Measurements from ENCODE around the gene LPIN3.

Gene LPIN3

GRCh38 chr20:41358230-41358629 is 17.6 kb downstream of the LPIN3 start:
- Histone ChIP-seq H3K9me3 (ENCODE audit: insufficient read depth, low read depth, low read length) (no peaks in the 10 kb centered on the region), H3K36me3 (ENCODE audit: insufficient read depth, low read length) (no peaks in the 10 kb centered on the region), H2AFZ (ENCODE audit: low read length) (no peak overlapping the region), H3F3A (ENCODE audit: low read depth) (no peaks in the 10 kb centered on the region), H3K79me2 (ENCODE audit: insufficient read depth, low read length) (no peaks in the 10 kb centered on the region), H3K27me3 (ENCODE audit: insufficient read depth, low read length, poor library complexity, severe bottlenecking) (no peaks in the 10 kb centered on the region), H3K4me1 (ENCODE audit: insufficient read depth, low read length, poor library complexity, severe bottlenecking) (no peaks in the 10 kb centered on the region), H3K4me3 (ENCODE audit: low read length, poor library complexity, severe bottlenecking) (no peak overlapping the region), H3K9me2 (replicated peaks; ENCODE audit: low read depth, low read length) (no peaks in the 10 kb centered on the region), H4K20me1 (ENCODE audit: insufficient read depth, low read length, poor library complexity, severe bottlenecking) (no peaks in the 10 kb centered on the region), H3K9ac (ENCODE audit: low read depth, low read length, poor library complexity, severe bottlenecking) (no peak overlapping the region), H3K4me2 (ENCODE audit: low read depth, low read length, poor library complexity, severe bottlenecking) (no peak overlapping the region)
- TF ChIP-seq EZH2phosphoT487 (IDR thresholded peaks at IDR 0.05; ENCODE audit: borderline replicate concordance) (no peak), CTCF (conservative IDR thresholded peaks at IDR 0.05; ENCODE audit: low read length) (no peak; the same call in none of the 2 replicates)

- no peak overlapping the region for H3K4me2 ChIP-seq (ENCODE audit: low read depth, low read length, poor library complexity, severe bottlenecking)
- H3K4me3 ChIP-seq (ENCODE audit: low read length, poor library complexity, severe bottlenecking) = no peak overlapping the region
- no peaks in the 10 kb centered on the region for H3K27me3 ChIP-seq (ENCODE audit: insufficient read depth, low read length, poor library complexity, severe bottlenecking)
- no peaks in the 10 kb centered on the region for H3K4me1 ChIP-seq (ENCODE audit: insufficient read depth, low read length, poor library complexity, severe bottlenecking)
- TF ChIP-seq EZH2phosphoT487 (IDR thresholded peaks at IDR 0.05; ENCODE audit: borderline replicate concordance) = no peak
- no peak for TF ChIP-seq CTCF (conservative IDR thresholded peaks at IDR 0.05; ENCODE audit: low read length)
- no peaks in the 10 kb centered on the region for H4K20me1 ChIP-seq (ENCODE audit: insufficient read depth, low read length, poor library complexity, severe bottlenecking)
- H3K36me3 ChIP-seq (ENCODE audit: insufficient read depth, low read length) = no peaks in the 10 kb centered on the region
- no peak overlapping the region for H2AFZ ChIP-seq (ENCODE audit: low read length)
- no peaks in the 10 kb centered on the region for H3K79me2 ChIP-seq (ENCODE audit: insufficient read depth, low read length)
- H3K9me2 ChIP-seq (replicated peaks; ENCODE audit: low read depth, low read length) = no peaks in the 10 kb centered on the region
- no peak overlapping the region for H3K9ac ChIP-seq (ENCODE audit: low read depth, low read length, poor library complexity, severe bottlenecking)
- H3K9me3 ChIP-seq (ENCODE audit: insufficient read depth, low read depth, low read length) = no peaks in the 10 kb centered on the region
- H3F3A ChIP-seq (ENCODE audit: low read depth) = no peaks in the 10 kb centered on the region
Observed at GRCh38 chr20:41358717-41359116, 18.1 kb downstream of the LPIN3 start.

GRCh38 chr20:41359541-41360011 is 19.0 kb downstream of the LPIN3 start:
- no peaks in the 10 kb centered on the region for H3K36me3 ChIP-seq (ENCODE audit: insufficient read depth, low read length)
- H2AFZ ChIP-seq (ENCODE audit: low read length) = no peak overlapping the region
- no peaks in the 10 kb centered on the region for H3K9me3 ChIP-seq (ENCODE audit: insufficient read depth, low read depth, low read length)
- TF ChIP-seq EZH2phosphoT487 (IDR thresholded peaks at IDR 0.05; ENCODE audit: borderline replicate concordance) (no peak), CTCF (conservative IDR thresholded peaks at IDR 0.05; ENCODE audit: low read length) (no peak)
- no peak overlapping the region for H3K4me3 ChIP-seq (ENCODE audit: low read length, poor library complexity, severe bottlenecking)
- H3F3A ChIP-seq (ENCODE audit: low read depth) = no peaks in the 10 kb centered on the region
- no peaks in the 10 kb centered on the region for H3K9me2 ChIP-seq (replicated peaks; ENCODE audit: low read depth, low read length)
- H3K27me3 ChIP-seq (ENCODE audit: insufficient read depth, low read length, poor library complexity, severe bottlenecking) = no peaks in the 10 kb centered on the region
- no peaks in the 10 kb centered on the region for H3K79me2 ChIP-seq (ENCODE audit: insufficient read depth, low read length)
- H3K4me2 ChIP-seq (ENCODE audit: low read depth, low read length, poor library complexity, severe bottlenecking) = no peak overlapping the region
- no peaks in the 10 kb centered on the region for H3K4me1 ChIP-seq (ENCODE audit: insufficient read depth, low read length, poor library complexity, severe bottlenecking)
- no peaks in the 10 kb centered on the region for H4K20me1 ChIP-seq (ENCODE audit: insufficient read depth, low read length, poor library complexity, severe bottlenecking)
- H3K9ac ChIP-seq (ENCODE audit: low read depth, low read length, poor library complexity, severe bottlenecking) = no peak overlapping the region
